Astrocyte of the spinal cord (primary cell): Measurements from ENCODE around the gene CDC42BPB.

Source experiments
- DNase-seq: peaks from one replicate; pipeline ENCODE4 v3.0.0; 2011; ENCODE audit warnings: low read depth, low spot score
- H3K4me3 ChIP-seq: 2 replicates; pipeline ENCODE4 v1.5.1; 2011; ENCODE audit warnings: low read depth, mild to moderate bottlenecking, low read length, moderate library complexity
- in situ Hi-C: cut with HindIII; loops from 2 replicates; pipeline ENCODE4 v1.10.0; 2017; ENCODE audit warnings: low sequenced_read_pairs
- TF ChIP-seq, protein P1 (sequence below): IDR thresholded peaks from 2 replicates; pipeline ENCODE4 v1.5.1; 2012; ENCODE audit warnings: low read depth, mild to moderate bottlenecking, low read length, inconsistent platforms

Gene CDC42BPB

DNA sequence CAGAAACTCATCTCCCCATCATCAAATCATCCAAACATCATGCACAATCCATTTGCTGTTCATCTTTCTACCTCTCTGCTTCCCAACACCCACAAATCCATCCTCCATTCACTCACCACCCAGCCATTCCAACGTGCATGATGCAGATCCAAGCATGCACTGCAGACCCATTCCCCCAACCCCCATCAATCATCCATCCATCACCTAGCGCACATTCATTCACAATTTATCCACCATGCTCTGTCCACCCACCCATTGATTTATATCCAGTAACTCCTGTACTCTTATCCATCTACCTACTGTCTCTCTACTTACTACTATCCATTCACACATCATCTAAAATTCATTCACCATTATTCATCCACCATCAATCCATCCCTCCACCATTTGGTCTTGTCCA is 138.9 kb downstream of the CDC42BPB start:
- TF ChIP-seq, protein P1, sequence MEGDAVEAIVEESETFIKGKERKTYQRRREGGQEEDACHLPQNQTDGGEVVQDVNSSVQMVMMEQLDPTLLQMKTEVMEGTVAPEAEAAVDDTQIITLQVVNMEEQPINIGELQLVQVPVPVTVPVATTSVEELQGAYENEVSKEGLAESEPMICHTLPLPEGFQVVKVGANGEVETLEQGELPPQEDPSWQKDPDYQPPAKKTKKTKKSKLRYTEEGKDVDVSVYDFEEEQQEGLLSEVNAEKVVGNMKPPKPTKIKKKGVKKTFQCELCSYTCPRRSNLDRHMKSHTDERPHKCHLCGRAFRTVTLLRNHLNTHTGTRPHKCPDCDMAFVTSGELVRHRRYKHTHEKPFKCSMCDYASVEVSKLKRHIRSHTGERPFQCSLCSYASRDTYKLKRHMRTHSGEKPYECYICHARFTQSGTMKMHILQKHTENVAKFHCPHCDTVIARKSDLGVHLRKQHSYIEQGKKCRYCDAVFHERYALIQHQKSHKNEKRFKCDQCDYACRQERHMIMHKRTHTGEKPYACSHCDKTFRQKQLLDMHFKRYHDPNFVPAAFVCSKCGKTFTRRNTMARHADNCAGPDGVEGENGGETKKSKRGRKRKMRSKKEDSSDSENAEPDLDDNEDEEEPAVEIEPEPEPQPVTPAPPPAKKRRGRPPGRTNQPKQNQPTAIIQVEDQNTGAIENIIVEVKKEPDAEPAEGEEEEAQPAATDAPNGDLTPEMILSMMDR: no peak
- no peak for DNase-seq
- in situ Hi-C loops: no loop called here
- H3K4me3 ChIP-seq: no peak overlapping the region

DNA sequence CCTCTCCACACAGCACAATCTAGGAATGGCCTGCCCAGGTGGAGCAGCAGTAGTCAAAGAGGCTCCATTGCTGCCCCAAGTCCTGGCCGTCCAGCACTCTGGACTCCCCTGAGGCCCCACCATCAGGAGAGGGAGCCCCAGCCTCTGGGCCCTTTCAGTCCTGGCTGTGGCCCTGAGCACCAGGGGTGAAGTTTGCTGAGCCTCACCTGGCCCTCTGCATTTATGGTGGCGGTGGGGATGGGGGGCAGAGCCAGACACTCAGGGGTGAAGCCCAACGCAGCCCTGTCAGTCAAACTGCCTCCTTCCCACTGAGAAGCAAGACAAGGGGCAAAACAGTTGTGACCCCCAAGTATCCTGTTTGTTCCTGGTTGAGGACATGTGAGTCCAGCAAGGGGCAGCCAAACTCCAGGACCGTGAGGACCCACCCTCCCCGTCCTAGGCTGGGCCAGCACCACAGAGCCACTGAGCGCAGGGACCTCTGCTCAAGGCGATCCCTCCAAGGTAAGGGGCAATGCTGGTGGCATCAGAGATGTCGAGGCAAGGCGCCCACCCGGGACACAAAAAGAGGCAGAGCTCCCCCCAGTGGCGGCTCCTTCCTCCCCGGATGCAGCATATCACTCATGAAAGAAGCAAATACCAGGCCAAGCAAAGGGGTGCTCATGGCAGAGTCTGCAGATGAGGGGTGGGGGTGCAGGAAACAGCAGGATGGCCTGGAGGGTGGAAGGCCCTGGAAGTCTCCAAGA is 139.7 kb downstream of the CDC42BPB start:
- peak; percentile 41 for DNase-seq
- H3K4me3 ChIP-seq: no peak overlapping the region
- TF ChIP-seq, protein P1: peak; percentile 82
- in situ Hi-C loops: no loop called here

DNA sequence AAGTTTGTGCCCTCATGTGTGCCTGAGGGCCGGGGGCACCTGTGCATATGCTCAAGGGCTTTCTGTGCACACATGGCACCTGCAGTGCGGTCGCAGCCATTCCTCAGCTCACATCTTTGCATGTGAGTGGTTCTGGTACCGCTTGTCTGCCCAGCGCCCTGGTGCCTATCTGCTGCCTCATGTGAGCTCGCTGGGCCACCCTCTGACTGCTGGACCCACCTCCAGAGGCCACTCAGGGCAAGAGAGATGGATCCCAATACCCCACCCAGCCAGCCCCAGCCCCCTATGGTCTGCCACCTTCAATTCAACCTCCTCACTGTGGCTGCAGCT is 140.3 kb downstream of the CDC42BPB start:
- H3K4me3 ChIP-seq: no peak overlapping the region
- in situ Hi-C loops: no loop called here
- TF ChIP-seq, protein P1: no peak
- no peak for DNase-seq

DNA sequence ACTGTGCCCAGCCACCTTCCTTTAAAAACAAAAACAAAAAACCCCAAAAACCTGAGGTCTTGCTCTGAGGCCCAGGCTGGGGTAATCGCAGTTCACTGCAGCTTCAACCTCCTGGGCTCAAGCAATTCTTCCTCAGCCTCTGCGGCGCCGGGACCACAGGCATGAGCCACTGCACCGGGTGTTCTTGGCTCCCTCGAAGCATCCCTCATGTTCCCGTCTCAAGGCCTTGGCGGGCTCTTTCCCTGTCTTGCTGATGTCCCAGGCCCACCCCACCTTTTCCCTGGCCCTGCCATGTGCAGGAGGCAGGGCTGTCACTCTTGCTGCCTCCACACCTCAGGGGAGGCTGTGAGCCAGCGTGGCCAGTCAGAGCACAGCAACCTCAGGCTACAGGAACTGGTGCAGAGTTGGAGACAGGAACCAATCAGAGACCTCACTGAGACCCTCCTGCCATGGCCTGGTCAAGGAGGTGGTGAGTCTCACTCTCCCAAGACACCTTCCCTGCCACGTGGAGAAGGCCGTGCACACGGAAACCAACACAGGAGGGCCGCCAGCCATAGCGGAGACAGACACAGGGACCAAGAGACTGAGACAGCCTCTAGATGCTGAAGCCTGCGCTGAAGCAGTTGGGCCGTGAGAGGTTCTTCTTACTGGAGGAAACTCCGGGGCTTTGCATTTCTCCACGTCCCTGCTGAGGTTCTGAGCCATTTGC is 140.8 kb downstream of the CDC42BPB start:
- DNase-seq: no peak
- TF ChIP-seq, protein P1: no peak
- H3K4me3 ChIP-seq: no peak overlapping the region
- in situ Hi-C loops: no loop called here

DNA sequence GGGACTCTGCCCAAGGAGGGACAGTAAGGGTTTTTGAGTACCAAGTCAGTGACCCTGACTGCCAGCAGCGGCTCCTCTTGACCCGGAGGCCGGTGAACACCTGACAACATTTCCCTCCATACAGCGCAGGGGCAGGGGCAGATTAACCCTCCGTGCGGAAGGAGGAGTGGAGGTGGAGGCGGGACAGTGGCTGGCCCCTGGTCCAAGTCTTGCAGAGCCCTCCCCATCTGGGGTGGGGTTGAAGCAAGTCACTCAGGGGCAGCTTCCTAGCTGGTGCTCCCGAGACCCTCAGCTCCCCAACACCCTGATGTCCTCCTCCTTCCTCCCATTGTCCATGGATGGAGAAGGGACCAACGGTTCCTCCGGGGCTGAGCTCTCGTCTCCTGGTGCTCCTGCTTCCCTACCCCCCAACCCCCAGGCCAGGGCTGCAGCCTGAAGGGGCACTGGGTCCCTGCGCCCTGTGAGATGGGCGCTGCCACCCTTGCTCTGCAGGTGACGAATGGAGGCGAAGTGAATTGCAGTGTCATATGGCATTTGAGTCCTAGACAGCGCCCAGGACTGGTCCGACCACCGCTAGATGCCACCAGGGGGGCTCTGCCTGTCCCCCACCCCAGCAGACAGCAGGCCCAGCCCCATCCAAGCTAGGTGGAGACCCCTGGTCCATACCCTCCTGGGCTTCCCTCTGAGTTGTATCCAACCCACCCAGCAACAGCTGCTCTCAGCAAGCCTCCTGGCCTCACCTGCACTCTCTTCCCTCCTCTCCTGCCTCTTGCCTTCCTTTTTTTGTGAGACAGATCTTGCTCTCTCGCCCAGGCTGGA is 141.8 kb downstream of the CDC42BPB start:
- no peak for DNase-seq
- H3K4me3 ChIP-seq: no peak overlapping the region
- TF ChIP-seq, protein P1: no peak
- in situ Hi-C loops: no loop called here

DNA sequence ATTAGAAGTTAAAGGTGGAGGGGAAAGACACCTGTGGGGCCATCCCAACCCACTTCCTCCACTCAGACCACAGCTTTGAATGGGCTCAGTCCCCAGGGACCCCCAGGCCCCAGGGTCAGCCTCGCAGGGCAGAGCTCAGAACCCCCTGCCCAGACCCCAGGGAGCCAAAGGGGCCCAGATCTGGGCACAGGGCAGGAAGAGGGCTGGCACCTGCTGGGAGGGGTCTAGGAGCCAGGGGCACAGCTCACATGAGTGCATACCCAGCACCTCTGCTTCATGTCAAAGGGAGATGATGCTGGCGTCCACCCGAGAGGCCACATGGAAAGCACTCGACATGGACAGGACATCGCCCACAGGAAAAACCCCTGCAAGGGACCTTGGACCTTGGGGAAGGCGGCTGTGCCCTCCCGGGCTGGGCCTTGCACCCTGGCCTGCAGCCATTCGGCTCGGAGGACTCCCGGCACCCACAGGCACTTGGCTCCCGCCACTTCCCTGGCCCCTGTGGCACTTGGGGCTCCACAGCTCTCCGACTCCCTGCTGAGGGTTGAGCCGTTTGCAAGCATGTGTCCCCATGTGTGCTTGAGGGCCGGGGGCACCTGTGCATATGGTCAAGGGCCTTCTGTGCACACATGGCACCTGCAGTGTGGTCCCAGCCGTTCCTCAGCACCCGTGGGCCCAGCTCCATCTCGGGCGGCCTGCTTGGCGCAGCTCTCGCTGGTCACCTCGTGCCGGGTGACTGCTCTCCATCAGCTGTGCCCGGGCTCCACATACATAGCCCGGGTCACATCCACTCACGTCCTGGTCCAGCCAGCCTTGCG is 142.7 kb downstream of the CDC42BPB start:
- in situ Hi-C loops: no loop called here
- TF ChIP-seq, protein P1: no peak
- no peak for DNase-seq
- no peak overlapping the region for H3K4me3 ChIP-seq
